B cell (primary cell): ENCODE data around the gene MSLN. TPM values are rescaled to one million over a fixed set of nuclear protein-coding genes. Genes with fewer than 3 reads are reported as not detected.

ENCODE experiments used
- ATAC-seq: fragments of 200-7000 bp; cut with Tn5 transposase; one replicate; pipeline ENCODE4 v1.10.0; 2021; ENCODE audit warnings: low read depth, mild to moderate bottlenecking, moderate number of reproducible peaks, moderate library complexity
- CTCF ChIA-PET: fragments of 350-600 bp; sonication (Branson Sonifier 250); formaldehyde crosslinking; loops from one replicate; lab custom pipeline; 2021; ENCODE audit warnings: antibody characterized with exemption, inconsistent platforms; lab: Charles Lee
- POLR2A ChIA-PET: fragments of 350-600 bp; sonication (Branson Sonifier 250); formaldehyde crosslinking; loops from one replicate; lab custom pipeline; 2021; ENCODE audit warnings: antibody characterized with exemption; lab: Charles Lee
- DNase-seq: peaks from one replicate; pipeline ENCODE4 v3.0.0; 2013
- H2AFZ ChIP-seq: 2 replicates; pipeline ENCODE4 v1.6.1; 2012; ENCODE audit warnings: mild to moderate bottlenecking, low read depth, low read length; ENCODE audit not compliant: insufficient read depth, poor library complexity, severe bottlenecking
- H3K27ac ChIP-seq, 2 donors: 1 replicate in 1 of 2; 2 replicates in 1 of 2; pipeline ENCODE4 v1.5.1; 2012 to 2013; ENCODE audit warnings: low read length in 2 of 2, mild to moderate bottlenecking in 2 of 2, moderate library complexity in 1 of 2
- H3K27me3 ChIP-seq, 4 experiments: fragments of 200-600 bp in 1 of 4; sonication (generic) in 1 of 4; replicated peaks in 1 of 4; 1 replicate in 2 of 4; 2 replicates in 2 of 4; pipeline versions ENCODE4 v1.6.1 to v1.7.0; 2013 to 2016; ENCODE audit warnings: low read length in 3 of 4, mild to moderate bottlenecking in 2 of 4, mixed read lengths in 1 of 4, moderate library complexity in 1 of 4; ENCODE audit not compliant: insufficient read depth in 4 of 4, control insufficient read depth in 3 of 4; ENCODE audit errors: control extremely low read depth in 1 of 4
- H3K36me3 ChIP-seq, 2 experiments: replicated peaks in 1 of 2; 1 replicate in 1 of 2; 2 replicates in 1 of 2; pipeline versions ENCODE4 v1.6.1 to v1.7.1; 2013; ENCODE audit warnings: low read length in 1 of 2; ENCODE audit not compliant: insufficient read depth in 2 of 2, control insufficient read depth in 1 of 2; ENCODE audit errors: control extremely low read depth in 1 of 2, extremely low read depth in 1 of 2
- H3K4me1 ChIP-seq, 2 donors: fragments of 200-600 bp in 1 of 2; sonication (generic) in 1 of 2; 1 replicate in 1 of 2; 2 replicates in 1 of 2; pipeline versions ENCODE4 v1.5.1 to v1.6.1; 2013 to 2017; ENCODE audit warnings: low read length in 2 of 2; ENCODE audit not compliant: control insufficient read depth in 2 of 2, insufficient read depth in 2 of 2
- H3K4me2 ChIP-seq: replicated peaks from 2 replicates; pipeline ENCODE3; 2012; ENCODE audit warnings: mild to moderate bottlenecking, low read depth, low read length; ENCODE audit not compliant: poor library complexity, severe bottlenecking
- H3K4me3 ChIP-seq, 5 experiments: fragments of 200-600 bp in 1 of 5; sonication (generic) in 1 of 5; 1 replicate in 3 of 5; 2 replicates in 2 of 5; pipeline versions ENCODE4 v1.5.1 to v1.7.0; 2011 to 2016; ENCODE audit warnings: low read length in 4 of 5, mild to moderate bottlenecking in 4 of 5, low read depth in 2 of 5, control low read depth in 1 of 5, moderate library complexity in 1 of 5; ENCODE audit not compliant: insufficient read depth in 1 of 5; ENCODE audit errors: control extremely low read depth in 1 of 5, extremely low read depth in 1 of 5
- H3K79me2 ChIP-seq: fragments of 200-600 bp; sonication (generic); one replicate; pipeline ENCODE4 v1.6.0; 2016; ENCODE audit warnings: low read length; ENCODE audit not compliant: control insufficient read depth, insufficient read depth
- H3K9ac ChIP-seq: fragments of 200-600 bp; sonication (generic); 2 replicates; pipeline ENCODE4 v1.6.1; 2017; ENCODE audit warnings: mild to moderate bottlenecking, low read length, moderate library complexity
- H3K9me3 ChIP-seq, 3 donors: one replicate each; pipeline versions ENCODE4 v1.6.1 to v1.7.1; 2013; ENCODE audit warnings: low read length in 2 of 3; ENCODE audit not compliant: control insufficient read depth in 2 of 3, insufficient read depth in 1 of 3; ENCODE audit errors: control extremely low read depth in 1 of 3
- H4K20me1 ChIP-seq: 2 replicates; pipeline ENCODE4 v1.6.0; 2012; ENCODE audit warnings: mild to moderate bottlenecking, low read length; ENCODE audit not compliant: insufficient read depth, control insufficient read depth, poor library complexity, severe bottlenecking
- H3K27ac Mint-ChIP-seq: one replicate; pipeline ENCODE4 v1.8.0; 2021; ENCODE audit warnings: mixed read lengths
- H3K27me3 Mint-ChIP-seq: one replicate; pipeline ENCODE4 v1.8.0; 2021; ENCODE audit warnings: mixed read lengths
- H3K4me1 Mint-ChIP-seq: one replicate; pipeline ENCODE4 v1.8.0; 2021; ENCODE audit warnings: mixed read lengths
- H3K4me3 Mint-ChIP-seq: one replicate; pipeline ENCODE4 v1.8.0; 2021; ENCODE audit warnings: mixed read lengths
- H3K9me3 Mint-ChIP-seq: one replicate; pipeline ENCODE4 v1.8.0; 2022; ENCODE audit warnings: mixed read lengths; ENCODE audit not compliant: insufficient read depth
- EZH2 ChIP-seq: IDR thresholded peaks from 2 replicates; pipeline ENCODE4 v1.6.1; 2012; ENCODE audit warnings: borderline replicate concordance, low read depth, mild to moderate bottlenecking, moderate library complexity, low read length; ENCODE audit not compliant: insufficient read depth, poor library complexity, severe bottlenecking
- whole genome bisulfite sequencing: methylation state at CpG from one replicate; pipeline ENCODE4 v1.1.5; 2013; ENCODE audit warnings: missing lambda C conversion rate; ENCODE audit not compliant: insufficient coverage; 5-methylcytosine and 5-hydroxymethylcytosine counted together
- intact Hi-C: fragments of 100-400 bp; cut with micrococcal nuclease; formaldehyde crosslinking; loops from one replicate; pipeline ENCODE4 v1.10.0; 2022
- polyA plus RNA-seq: library from polyadenylated mRNA; depleted of rRNA; stranded (reverse); fragments of >200 nt; gene quantifications from 2 replicates; pipeline ENCODE4 v1.2.3, GENCODE V29; 2012
- total RNA-seq, 2 donors: library from RNA; stranded (reverse); fragments of 120-200 nt in 1 of 2; gene quantifications; 1 replicate in 1 of 2; 2 replicates in 1 of 2; pipeline versions ENCODE4 v1.2.3 to v1.2.4, GENCODE V29; 2013 to 2022
- TF ChIP-seq, protein P1 (sequence below): fragments of 200-600 bp; IDR thresholded peaks from one replicate; pipeline ENCODE4 v1.8.0; 2022; ENCODE audit warnings: antibody characterized with exemption, mild to moderate bottlenecking

MSLN gene
- total and polyA plus RNA-seq, 2 donors (not counting 1 experiment from before 2014, with no cell fraction given): not detected

DNA sequence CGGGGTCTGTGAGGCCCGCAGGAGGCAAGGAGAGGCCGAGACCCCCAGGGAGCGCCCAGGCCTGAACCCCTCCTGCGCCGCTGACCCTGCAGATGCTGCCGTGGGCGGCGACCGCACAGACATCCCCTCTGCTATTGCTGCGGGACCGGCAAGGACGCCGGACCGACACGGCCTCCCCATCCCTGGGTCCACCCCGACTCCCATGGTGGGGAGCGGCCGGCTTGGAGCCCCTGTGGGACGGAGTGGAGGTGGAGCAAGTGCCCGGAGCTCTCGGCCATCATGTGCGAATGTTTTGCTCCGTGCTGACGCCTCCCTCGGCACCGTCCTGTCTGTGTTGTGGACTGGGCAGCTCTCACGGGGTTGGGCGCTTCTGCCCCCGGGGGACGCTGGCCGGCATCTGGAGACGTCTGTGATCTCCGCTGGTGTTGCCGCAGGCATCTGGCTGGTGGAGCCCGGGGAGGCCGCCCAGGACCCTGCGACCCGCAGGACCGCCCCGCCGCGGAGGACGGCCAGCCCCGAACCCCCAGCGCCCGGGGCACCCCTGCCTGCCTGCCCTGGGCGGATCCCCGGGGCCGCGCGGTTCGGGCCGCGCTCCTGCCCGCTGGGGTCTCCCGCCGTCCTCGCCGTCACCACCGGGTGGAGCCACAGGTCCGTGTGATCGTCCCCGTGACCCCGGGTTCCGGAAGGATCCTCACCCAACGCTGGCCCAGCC is 52.8 kb downstream of the MSLN start:
- H3K4me3 ChIP-seq: no peak overlapping the region
- Mint-ChIP-seq H3K4me1 (peaks cover 5% of the 10 kb centered on the region), H3K27me3 (peaks cover 32% of the 10 kb centered on the region), H3K4me3 (peak overlapping the region; percentile 24), H3K9me3 (no peaks in the 10 kb centered on the region), H3K27ac (no peak overlapping the region)
- peaks cover 0 to 15% (median 0%) of the 10 kb centered on the region in 3 donors for H3K9me3 ChIP-seq
- DNase-seq: peak; percentile 54
- no peak overlapping the region for H3K27ac ChIP-seq
- no peaks in the 10 kb centered on the region for H3K36me3 ChIP-seq
- H3K4me2 ChIP-seq: peak overlapping the region; percentile 55
- ATAC-seq: peak; percentile 87
- H3K79me2 ChIP-seq: peaks cover 15% of the 10 kb centered on the region
- peak overlapping the region; percentile 8 for H2AFZ ChIP-seq
- TF ChIP-seq EZH2: no peak
- TF ChIP-seq, protein P1, sequence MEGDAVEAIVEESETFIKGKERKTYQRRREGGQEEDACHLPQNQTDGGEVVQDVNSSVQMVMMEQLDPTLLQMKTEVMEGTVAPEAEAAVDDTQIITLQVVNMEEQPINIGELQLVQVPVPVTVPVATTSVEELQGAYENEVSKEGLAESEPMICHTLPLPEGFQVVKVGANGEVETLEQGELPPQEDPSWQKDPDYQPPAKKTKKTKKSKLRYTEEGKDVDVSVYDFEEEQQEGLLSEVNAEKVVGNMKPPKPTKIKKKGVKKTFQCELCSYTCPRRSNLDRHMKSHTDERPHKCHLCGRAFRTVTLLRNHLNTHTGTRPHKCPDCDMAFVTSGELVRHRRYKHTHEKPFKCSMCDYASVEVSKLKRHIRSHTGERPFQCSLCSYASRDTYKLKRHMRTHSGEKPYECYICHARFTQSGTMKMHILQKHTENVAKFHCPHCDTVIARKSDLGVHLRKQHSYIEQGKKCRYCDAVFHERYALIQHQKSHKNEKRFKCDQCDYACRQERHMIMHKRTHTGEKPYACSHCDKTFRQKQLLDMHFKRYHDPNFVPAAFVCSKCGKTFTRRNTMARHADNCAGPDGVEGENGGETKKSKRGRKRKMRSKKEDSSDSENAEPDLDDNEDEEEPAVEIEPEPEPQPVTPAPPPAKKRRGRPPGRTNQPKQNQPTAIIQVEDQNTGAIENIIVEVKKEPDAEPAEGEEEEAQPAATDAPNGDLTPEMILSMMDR: peak; percentile 51
- H4K20me1 ChIP-seq: no peaks in the 10 kb centered on the region
- intact Hi-C loops: no loop called here
- POLR2A ChIA-PET: no interaction called here
- CTCF ChIA-PET: no interaction called here
- H3K27me3 ChIP-seq: peaks cover 0 to 49% (median 7%) of the 10 kb centered on the region in 4 experiments
- H3K9ac ChIP-seq: no peak overlapping the region
- peaks cover 9 to 11% of the 10 kb centered on the region in 2 donors for H3K4me1 ChIP-seq
- WGBS: 19% methylated on average over 67 of the region's 67 CpGs

DNA sequence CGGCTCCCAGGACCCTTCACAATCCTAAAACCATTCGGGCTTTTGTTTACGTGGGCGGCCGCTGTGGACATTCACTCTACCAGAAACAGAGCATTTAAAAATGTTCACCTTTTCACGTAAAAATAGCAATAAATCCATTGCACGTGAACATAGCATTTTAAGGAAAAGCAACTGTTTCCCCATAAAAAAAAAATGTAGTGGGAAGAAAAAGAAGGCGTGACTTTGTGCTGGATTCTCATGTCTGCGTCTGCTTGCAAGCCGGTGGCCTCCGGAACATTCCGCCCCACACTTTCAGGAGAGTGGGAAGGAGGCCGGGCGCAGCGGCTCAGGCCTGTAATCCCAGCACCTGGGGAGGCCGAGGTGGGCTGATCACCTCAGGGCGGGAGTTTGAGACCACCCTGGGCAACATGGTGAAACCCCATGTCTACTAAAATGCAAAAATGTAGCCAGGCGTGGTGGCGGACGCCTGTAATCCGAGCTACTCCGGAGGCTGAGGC is 53.4 kb downstream of the MSLN start:
- no peaks in the 10 kb centered on the region for H4K20me1 ChIP-seq
- peak overlapping the region; percentile 55 for H3K4me2 ChIP-seq
- Mint-ChIP-seq H3K4me3 (no peak overlapping the region), H3K27me3 (peaks cover 32% of the 10 kb centered on the region), H3K27ac (no peak overlapping the region), H3K4me1 (peaks cover 3% of the 10 kb centered on the region), H3K9me3 (no peaks in the 10 kb centered on the region)
- H3K4me3 ChIP-seq: no peak overlapping the region
- peaks cover 3 to 8% of the 10 kb centered on the region in 2 donors for H3K4me1 ChIP-seq
- ATAC-seq (no peak), DNase-seq (no peak)
- POLR2A ChIA-PET: no interaction called here
- H3K27me3 ChIP-seq: peaks cover 0 to 54% (median 10%) of the 10 kb centered on the region in 4 experiments
- no peak overlapping the region for H3K9ac ChIP-seq
- CTCF ChIA-PET: no interaction called here
- TF ChIP-seq EZH2: no peak
- TF ChIP-seq, protein P1: peak; percentile 10
- H3K36me3 ChIP-seq: no peaks in the 10 kb centered on the region
- WGBS: 70% methylated on average over 15 of the region's 22 CpGs
- intact Hi-C loops: no loop called here
- H2AFZ ChIP-seq: peak overlapping the region; percentile 8
- H3K79me2 ChIP-seq: peaks cover 11% of the 10 kb centered on the region
- no peak overlapping the region for H3K27ac ChIP-seq
- peaks cover 0 to 15% (median 0%) of the 10 kb centered on the region in 3 donors for H3K9me3 ChIP-seq
